ENCODE data around the gene ZNF536. TPM values are rescaled to one million over a fixed set of nuclear protein-coding genes. Genes with fewer than 3 reads are reported as not detected.

ZNF536 gene
- total RNA-seq, result not detected in 2 replicates

DNA sequence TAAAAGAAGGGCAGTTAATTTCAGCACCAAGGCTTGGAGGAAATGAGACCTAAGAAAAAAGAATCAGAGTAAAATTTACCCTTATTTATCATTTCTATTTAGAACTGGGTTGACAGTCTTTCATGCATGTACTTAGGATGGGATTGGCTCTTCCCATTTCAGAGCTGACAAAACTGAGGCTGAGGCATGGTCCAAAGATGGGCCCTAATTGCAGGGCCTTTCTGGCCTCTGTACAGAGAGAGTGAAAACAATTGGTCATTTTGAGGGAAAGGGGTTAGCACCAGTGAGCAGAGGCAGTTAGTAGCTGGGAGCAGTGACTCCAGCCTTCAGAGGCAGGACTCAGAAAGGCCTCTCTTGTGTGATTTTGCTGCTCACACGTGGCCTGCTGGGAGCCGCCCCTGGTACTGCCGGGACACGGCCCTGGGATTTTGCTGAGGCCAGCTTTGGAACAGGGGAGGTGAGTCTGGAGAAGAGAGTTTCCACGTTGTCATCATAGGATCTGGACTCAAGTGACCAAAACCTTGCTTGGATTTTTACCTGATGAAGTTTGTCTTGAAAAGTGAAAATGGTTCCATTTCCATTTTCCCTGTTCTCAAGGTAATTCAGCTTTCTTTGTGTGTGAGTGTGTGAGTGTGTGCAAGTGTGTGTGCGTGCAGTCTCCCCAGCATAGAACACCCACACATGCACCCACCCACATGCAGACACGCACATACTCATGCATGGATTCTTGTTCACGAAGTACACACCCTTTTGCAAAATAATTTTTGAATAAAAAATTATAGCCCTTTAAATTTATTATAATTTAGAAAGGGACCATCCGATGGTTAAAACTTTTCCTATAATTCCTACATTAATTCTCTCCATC, at the start of gene ZNF536:
TSS of gene ZNF536 (plus strand) at position 425 of the 865 bp plus-strand sequence. CDS start 71,179 bp downstream, outside the sequence.
- no peak for DNase-seq (ENCODE audit: low read depth, low spot score)

DNA sequence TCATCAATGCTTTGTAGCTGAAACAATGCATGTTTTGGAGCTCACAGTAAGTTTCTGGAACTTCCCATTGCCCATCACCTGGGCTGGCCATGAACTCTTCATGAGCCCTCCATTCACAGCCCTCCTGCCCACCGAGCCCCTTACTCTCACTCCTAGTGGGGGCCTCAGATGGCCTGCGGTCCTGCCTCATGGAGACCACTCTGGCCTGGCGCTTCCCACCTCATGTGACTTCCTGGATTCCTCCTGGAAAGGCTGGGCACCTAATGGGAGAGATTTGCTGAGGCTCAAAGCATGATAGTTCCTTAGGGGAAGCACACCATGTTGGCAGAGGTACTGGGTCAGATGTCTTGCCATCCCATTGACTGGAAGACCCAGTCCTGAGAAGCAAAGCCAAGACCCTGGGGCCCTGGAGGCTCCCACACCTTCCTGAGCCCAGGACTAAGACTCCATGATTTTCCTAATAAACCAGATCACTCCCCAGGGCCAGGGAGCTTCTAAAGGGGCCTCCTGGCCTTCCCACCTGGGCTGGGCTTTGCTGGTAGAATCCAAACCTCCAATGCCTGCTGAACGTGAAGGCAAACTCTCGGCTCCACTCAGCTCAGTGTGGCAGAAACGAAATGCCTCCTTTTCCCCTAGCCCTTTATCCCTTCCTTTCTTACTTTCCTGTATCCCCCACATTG, 49.4 kb upstream of the ZNF536 start:
- no peak for DNase-seq (ENCODE audit: low read depth, low spot score)

DNA sequence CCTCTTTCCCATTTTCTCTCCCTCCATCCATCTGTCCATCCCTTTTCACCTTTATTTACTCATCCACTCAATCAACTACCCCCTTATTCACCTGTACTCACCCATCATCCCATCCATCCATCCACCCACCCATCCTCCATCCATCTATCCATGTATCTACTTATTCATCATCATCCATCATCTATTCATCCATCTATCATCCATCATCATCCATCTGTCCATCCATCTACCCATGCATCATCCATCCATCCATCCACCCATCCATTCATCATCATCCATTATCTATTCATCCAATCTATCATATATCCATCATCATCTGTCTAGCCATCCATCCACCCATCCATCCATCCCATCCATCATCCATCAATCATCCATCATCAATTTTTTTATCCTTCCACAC, 48.3 kb upstream of the ZNF536 start:
- DNase-seq (ENCODE audit: low read depth, low spot score), result no peak

DNA sequence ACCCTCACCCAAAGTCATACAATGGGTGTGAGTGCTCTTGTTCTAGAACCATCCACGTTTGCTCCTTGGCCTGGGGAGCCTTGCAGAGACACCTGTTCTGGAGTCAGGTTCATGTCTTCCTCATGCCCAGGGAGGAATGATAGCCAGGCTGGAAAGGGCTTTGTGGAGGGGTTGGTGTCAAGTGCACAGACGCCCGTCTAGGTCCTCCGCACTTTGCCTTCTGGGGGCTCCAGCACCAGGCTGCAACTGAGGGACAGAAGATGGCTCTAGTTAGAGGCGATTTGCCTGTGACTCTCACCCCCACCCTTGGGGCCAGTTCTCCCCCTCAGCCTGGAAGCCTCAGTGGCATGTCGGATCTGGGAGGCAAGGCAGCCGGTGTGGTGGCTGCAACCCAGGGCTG, 47.2 kb upstream of the ZNF536 start:
- DNase-seq (ENCODE audit: low read depth, low spot score), result no peak

DNA sequence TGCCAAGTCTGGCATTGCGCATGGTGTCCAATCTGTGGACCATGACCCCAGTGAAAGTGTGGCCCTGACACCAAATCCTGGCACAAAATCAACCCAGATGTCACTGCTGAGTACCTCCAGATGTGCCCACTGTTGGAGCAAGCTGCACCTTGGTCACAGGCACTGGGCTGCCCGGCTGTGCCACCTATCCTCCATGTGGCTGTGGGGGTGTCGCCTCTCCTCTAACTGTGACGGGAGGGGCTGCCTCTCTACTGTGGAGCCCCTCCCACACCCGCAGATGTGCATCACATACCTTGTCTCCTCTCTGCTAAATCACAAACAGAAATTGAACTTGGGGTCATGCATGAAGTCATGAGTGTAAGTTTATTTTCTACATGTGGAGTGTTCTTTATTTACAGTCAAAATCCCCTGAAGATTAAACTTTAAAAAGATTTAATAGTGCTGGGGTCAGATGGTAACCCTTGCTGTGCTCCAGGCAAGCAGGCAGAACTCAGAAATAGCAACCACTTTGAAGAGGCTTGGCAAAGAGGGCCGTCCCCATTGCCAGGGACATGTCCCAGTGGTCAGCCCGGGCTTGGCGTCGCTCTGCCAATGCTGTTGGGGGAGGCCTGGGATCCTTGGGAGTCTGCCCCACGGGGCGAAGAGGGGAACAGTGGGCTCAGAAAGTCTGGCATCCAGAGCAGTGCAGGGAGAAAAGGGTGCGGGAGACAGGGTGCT, 46.4 kb upstream of the ZNF536 start:
- DNase-seq (ENCODE audit: low read depth, low spot score), result no peak

DNA sequence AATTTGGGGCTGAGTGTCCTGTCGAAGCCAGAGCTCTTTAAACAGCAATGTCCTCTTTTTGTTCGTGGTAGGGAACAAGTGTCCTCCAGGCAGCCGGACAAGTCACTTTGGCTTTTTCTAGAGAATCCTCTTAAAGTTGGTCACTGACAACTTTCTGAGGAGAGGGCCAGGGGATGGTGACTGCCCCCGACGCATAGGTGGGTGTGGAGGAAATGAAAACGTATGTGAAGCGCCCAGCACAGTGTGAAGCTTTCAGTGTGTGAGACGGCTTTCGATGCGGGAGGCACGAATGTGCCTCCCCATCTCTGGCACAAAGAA, 45.8 kb upstream of the ZNF536 start:
- no peak for DNase-seq (ENCODE audit: low read depth, low spot score)

DNA sequence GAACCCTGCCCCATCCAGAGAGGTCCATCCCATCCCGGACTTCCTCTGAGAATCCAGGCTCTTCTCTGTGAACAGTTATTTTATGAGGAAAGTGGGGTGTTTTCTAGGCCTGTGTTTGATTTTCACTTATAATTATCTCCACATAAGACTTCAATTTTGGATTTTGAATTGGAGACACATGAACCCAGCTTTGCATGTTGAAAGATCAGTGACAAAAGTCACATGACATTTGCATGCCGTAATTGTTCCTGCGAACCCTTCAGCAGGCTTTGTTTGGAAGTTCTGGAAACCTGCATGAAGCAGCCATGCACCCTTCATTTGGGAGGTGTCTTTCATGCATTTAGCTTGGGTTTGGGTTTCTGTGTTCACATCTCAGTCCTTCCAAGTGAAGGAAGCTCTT, 44.9 kb upstream of the ZNF536 start:
- no peak for DNase-seq (ENCODE audit: low read depth, low spot score)

DNA sequence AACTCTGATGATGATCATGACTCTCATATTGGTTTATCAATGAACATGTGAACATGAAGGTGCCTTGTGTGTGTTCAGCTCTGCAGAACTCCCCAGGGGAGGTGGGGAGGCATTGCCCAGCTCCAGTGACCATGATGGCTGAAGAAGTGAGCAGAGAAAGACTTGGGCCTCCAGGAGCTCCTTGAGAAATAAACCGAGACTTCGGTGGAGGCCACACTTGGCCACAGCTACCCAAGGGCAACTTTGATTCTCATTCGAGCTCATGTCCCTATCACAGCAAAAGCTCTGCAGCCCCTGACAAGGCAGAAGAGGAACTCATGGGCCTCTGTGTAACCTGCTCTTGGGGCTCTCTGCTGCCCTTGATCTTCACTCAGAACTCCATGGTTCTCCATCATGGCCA, 44.1 kb upstream of the ZNF536 start:
- no peak for DNase-seq (ENCODE audit: low read depth, low spot score)

DNA sequence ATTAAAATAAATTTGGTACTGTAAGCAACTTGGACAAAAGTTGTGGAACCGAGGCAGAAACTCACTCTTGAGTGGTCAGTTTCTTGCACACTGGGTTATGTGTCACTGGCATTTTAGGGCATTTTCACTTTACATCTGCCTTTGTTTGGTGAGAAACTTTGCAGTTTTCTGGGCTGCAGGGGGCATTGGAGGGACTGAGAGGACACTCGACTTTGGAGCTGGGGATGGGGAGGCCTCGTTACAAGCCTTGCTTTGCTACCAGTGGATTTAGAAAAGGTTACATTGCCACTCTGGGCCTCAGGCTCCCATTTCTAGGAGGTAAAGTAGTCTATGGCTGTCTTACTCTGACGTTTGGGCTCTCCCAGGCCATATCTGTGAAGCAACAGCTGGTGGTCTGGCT, 41.9 kb upstream of the ZNF536 start:
- no peak for DNase-seq (ENCODE audit: low read depth, low spot score)

DNA sequence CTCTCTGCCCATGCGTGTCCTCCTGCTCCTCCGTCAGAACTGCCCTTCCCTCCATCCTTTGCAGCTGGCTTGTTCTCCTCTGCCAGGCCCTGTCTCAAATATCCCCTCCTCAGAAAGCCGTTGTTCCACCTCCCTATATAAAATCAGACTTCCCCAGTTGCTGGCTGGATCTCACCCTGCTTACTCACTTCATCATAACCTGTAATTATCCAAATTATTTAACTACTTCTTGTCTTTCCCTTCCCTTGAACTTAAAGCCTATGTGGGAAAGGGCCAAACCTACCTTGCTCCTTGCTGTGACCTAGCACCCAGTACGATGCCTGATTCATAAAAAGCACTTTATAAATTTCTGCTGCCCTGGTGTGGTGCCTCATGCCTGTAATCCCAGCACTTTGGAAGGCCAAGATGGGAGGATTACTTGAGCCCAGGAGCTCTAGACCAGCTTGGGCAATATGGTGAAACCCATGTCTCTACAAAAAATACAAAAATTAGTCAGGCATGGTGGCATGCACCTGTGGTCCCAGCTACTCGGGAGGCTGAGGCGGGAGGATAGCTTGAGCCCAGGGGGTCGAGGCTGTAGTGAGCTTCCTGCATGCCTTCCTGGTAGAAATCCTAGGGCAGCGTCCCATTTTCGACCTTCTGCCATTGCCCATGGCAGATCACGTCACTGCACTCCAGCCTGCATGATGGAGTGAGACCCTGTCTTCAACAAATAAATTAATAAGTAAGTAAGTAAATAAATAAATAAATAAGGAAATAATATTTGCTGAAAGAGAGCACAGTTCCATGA, 39.5 kb upstream of the ZNF536 start:
- no peak for DNase-seq (ENCODE audit: low read depth, low spot score)

DNA sequence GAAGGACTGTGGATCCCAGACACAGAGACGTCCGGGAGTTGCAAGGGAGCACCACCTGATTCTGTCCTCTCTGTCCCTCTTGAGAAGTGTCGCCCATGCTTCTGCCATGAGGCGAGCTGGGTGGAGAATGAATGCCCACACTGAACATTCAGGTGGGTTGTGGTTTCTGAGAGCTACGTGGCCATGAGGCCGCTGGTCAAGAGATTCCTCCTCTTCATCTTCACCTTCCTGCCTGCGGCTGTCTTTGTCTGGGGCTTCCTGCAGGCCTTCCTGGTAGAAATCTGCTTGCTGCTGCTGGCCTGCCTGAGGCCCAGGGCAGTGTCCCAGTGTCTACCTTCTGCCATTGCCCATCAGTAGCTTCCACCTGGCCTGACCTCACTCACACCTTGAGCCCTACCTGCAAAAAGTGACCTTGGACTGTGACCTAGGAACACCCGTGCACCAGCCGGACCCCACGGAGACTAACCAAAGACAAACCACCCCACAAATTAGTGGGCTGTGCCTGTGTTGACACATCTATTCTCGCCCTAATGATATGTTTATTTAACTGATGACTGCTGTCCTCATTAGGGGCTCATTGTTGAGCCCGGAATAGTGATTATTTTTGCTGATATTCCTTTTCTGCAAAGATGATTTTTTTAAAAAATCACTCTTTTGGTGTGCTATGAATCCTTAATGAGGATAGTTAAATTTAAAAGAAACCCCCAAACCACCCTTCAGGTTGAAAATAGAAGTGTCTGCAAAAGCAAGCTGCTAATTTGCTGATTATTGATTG, 38.7 kb upstream of the ZNF536 start:
- no peak for DNase-seq (ENCODE audit: low read depth, low spot score)

DNA sequence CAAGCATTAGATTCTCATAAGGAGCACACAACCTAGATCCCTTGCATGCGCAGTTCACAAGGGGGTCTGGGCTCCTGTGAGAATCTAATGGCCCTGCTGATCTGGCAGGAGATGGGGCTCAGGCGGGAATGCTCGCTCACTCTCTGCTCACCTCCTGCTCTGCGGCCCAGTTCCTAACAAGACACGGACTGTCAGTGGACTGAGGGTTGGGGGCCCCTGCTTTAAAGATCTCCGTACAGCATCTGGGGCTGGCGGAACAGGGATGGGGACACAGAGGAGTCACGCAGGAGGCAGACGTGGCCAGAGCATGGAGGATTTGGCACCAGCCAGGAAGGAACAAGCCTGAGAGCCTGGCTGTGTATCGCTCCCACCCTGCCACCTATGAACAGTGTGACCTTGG, 37.3 kb upstream of the ZNF536 start:
- DNase-seq (ENCODE audit: low read depth, low spot score), result no peak

DNA sequence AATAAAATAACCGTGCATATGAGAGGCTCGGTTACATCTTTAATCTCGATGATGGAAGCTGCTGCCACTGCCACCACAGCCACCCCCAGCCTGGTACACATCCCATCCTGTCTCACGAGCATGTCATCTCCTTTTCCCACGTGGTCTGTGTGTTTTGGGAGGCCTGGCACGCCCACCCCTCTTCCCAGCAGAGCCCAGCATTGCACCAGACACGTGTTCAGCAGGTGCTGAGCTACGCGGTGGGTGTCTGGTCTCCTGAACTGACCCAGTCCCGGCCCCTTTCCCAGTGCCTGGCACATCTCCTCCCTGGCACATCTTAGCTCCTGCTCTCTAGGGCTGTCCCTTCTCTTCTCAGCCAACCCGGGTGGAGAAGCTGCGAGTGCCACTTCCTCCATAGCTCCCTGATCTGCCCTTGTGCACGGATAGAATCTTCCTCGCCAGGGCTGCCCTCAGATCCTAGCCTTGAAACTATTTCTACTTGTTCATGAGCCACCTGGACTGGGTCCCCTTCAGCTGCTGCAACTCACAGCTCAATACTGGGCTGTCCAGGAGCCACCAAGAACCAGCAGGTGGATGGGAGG, 36.8 kb upstream of the ZNF536 start:
- no peak for DNase-seq (ENCODE audit: low read depth, low spot score)

DNA sequence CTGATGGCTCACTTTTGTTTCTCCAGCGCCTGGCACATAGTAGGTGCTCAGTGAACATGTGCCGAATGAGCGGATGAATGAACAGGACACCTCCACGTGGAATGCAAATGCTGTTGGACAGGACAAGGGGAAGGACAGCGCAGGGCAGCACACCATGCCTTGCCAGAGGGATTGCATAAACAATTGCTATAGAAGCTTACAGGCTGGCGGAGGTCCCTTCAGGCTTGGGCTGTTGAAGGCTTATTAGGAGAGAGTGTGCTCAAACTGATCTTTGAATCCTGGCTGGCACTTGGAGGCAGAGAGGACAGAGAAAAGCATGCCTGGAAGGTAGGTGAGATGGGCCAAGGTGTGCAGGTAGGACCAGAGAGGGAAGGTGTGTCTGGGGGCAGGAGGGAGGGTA, 35.9 kb upstream of the ZNF536 start:
- no peak for DNase-seq (ENCODE audit: low read depth, low spot score)

DNA sequence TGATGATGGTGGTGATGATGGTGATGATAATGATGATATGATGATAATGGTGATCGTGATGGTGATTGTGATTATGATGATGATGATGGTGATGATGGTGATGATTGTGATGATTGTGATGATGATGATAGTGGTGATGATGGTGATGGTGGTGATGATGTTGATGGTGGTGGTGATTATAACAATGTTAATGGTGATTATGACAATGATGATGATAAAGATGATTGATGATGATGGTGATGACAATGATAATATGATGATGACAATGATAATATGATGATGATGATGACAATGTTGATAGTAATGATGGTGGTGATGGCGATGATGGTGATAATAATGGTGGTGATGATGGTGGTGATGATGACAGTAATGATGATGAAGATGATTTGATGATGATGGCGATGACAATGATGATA, 34.1 kb upstream of the ZNF536 start:
- no peak for DNase-seq (ENCODE audit: low read depth, low spot score)

DNA sequence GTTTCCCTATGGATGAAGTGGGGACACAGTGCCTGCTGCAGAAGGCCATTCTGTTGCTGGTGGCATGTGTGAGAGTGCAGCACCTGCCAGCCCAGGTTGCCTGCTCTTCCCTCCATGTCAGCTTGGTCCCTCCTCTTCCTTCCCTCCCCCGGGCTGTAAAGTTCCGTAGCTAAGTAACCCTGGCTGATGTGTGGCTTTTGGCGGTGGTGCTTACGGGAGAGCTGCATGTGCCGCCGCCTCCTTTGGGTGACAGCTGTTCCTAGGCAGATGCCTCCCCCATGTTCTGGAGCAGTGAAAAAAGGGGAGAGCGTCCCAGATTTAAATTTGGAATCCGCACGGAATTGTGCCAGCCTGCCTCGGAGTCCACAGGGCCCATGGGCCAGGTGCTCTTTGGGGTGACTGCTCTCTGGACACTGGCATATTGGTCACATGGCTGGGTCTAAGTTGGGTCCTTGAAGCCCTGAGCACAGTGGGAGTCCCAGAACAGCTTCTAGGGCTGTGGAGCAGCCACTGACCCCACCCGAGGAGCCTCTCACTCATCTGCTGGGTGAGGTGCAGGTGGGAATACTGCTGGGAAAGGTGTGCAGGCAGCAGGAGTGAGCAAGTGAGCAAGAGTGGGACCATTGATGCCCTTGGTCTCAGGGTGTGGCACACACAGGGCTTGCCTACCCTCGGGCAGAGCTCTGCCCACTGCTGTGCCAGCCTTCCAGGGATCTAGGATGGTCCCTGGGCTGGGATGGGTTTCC, 33.1 kb upstream of the ZNF536 start:
- DNase-seq (ENCODE audit: low read depth, low spot score), result no peak

DNA sequence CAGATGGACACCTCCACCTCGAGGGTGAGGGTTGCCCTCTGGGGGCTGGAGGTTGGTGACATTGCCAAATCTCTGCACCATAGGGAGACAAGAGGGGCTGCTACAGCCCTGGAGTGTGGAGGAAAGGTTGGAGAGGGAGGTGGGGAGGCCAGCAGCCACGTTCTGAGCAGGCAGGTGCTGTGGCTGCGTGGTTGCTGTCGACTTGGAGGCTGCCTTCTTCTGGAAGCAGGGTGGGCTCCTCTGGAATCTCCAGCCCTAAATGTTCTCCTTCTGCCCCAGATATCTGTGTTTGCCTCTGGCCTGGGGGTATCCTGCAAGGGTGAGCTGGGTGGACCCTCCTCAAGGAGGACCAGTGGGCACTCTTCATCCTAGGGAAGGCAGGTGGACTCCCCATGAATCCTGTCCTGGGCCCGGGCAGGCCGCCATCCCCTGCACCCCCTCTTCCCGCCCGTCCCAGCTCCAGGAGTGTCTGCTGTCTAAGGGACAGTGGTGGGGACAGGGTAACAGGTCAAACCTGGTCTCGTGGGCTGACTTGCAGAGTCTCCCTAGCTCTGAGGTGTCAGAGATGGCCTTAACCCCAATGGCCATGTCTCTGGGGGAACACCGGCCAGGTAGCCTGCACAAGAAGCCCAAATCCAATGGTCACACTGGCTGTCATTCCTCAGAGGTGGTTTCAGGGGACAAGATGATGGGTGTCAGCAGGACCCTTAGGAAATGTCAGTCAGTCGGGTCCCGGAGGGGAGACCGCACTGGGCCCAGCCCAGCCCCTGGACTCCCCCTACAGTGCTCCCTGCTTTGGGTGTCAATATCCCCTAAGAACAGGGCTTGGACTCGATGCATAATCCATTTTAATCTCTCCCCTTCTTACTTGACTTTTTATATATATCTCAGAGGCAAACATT, 32.3 kb upstream of the ZNF536 start:
- no peak for DNase-seq (ENCODE audit: low read depth, low spot score)

DNA sequence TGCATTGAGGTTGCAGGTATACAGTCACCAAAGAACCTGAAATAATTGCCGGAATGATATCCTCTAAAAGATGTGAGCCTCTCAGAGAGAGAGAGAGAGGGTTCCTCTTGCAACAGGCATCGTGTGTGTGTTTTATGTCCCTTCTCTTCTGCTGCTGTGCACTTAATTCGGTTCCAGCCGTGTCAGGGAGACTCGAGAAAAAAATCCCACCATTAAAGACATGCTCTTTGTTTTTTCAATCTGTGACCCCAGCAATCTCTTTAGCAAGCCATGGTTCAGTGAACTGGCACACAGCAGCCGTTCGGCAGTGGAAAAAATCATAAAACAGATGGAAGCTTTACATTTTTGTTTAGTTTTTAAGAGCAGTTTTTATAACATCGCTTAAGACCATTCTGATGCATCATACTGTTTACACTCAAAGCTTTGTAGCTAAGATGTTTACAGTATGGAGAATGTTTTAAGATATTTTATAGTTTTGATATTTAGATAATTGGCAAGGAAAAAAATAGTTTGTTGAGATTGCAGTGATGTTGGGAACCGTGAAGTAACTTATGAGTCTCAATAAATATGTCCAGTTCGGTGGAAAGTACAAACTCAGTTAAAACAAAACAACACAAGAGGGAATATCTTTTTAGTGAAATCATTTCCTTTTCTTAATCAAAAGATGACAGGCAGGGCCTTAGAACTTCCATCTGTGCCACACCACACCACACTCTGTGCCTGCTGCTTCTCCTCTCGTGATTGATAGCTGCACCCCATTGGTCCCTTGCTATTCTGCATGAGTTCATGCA, 31.2 kb upstream of the ZNF536 start:
- no peak for DNase-seq (ENCODE audit: low read depth, low spot score)

All from pulmonary artery endothelial cell (primary cell).